GM23248 (cell line): ENCODE data around the gene PSD. TPM values are rescaled to one million over a fixed set of nuclear protein-coding genes. Genes with fewer than 3 reads are reported as not detected.

Experiments
- DNase-seq: peaks from one replicate; pipeline ENCODE4 v3.0.0-alpha.2; 2015
- H2AFZ ChIP-seq: fragments of 200-600 bp; sonication (generic); 2 replicates; pipeline ENCODE4 v1.6.1; 2016; ENCODE audit warnings: antibody characterized with exemption
- H3F3A ChIP-seq: fragments of 200-600 bp; sonication (generic); 2 replicates; pipeline ENCODE4 v1.6.1; 2016; ENCODE audit warnings: mild to moderate bottlenecking, antibody characterized with exemption, mixed run types; ENCODE audit not compliant: insufficient read depth
- H3K27ac ChIP-seq: fragments of 200-600 bp; sonication (generic); 2 replicates; pipeline ENCODE4 v1.5.1; 2016; ENCODE audit warnings: mild to moderate bottlenecking
- H3K27me3 ChIP-seq: fragments of 200-600 bp; sonication (generic); replicated peaks from 2 replicates; pipeline ENCODE4 v1.6.1; 2016; ENCODE audit warnings: mild to moderate bottlenecking; ENCODE audit not compliant: insufficient read depth
- H3K36me3 ChIP-seq: fragments of 200-600 bp; sonication (generic); 2 replicates; pipeline ENCODE4 v1.6.1; 2016; ENCODE audit warnings: low read depth, mild to moderate bottlenecking
- H3K4me1 ChIP-seq: fragments of 200-600 bp; sonication (generic); 2 replicates; pipeline ENCODE4 v1.6.1; 2016; ENCODE audit warnings: mild to moderate bottlenecking; ENCODE audit not compliant: insufficient read depth
- H3K4me2 ChIP-seq: fragments of 200-600 bp; sonication (generic); one replicate; pipeline ENCODE4 v1.6.1; 2016; ENCODE audit warnings: mild to moderate bottlenecking; ENCODE audit not compliant: unreplicated experiment
- H3K4me3 ChIP-seq: fragments of 200-600 bp; sonication (generic); 2 replicates; pipeline ENCODE4 v1.5.1; 2016; ENCODE audit warnings: mild to moderate bottlenecking
- H3K79me2 ChIP-seq: fragments of 200-600 bp; sonication (generic); 2 replicates; pipeline ENCODE4 v1.6.1; 2016; ENCODE audit warnings: mild to moderate bottlenecking; ENCODE audit not compliant: insufficient read depth
- H3K9ac ChIP-seq: fragments of 200-600 bp; sonication (generic); 2 replicates; pipeline ENCODE4 v1.6.1; 2016; ENCODE audit warnings: mild to moderate bottlenecking
- H3K9me2 ChIP-seq: fragments of 200-600 bp; sonication (generic); 2 replicates; pipeline ENCODE4 v1.6.1; 2016; ENCODE audit warnings: mixed run types, mild to moderate bottlenecking, moderate library complexity; ENCODE audit not compliant: insufficient read depth
- H3K9me3 ChIP-seq: fragments of 200-600 bp; sonication (generic); one replicate; pipeline ENCODE4 v1.6.1; 2017; ENCODE audit warnings: low read depth
- H4K20me1 ChIP-seq: fragments of 200-600 bp; sonication (generic); 2 replicates; pipeline ENCODE4 v1.6.0; 2016; ENCODE audit not compliant: insufficient read depth
- EZH2 ChIP-seq: fragments of 200-600 bp; sonication (generic); IDR thresholded peaks from 2 replicates; pipeline ENCODE4 v1.6.1; 2018; ENCODE audit warnings: antibody characterized with exemption, mild to moderate bottlenecking; ENCODE audit not compliant: insufficient read depth, poor library complexity, severe bottlenecking
- EZH2phosphoT487 ChIP-seq: fragments of 200-600 bp; sonication (generic); IDR thresholded peaks from 2 replicates; pipeline ENCODE4 v1.6.1; 2018; ENCODE audit warnings: antibody characterized with exemption, moderate library complexity, mild to moderate bottlenecking, low read depth; ENCODE audit not compliant: insufficient read depth
- WGBS, 2 experiments: methylation state at CpG; one replicate each; pipeline ENCODE4 v1.1.6; 2015 to 2017; ENCODE audit warnings: low lambda C conversion rate in 2 of 2, low coverage in 1 of 2; ENCODE audit errors: missing lambda C conversion rate in 2 of 2; 5-methylcytosine and 5-hydroxymethylcytosine counted together
- in situ Hi-C: fragments of 300-500 bp; cut with MboI; formaldehyde crosslinking; loops from 2 replicates; pipeline ENCODE4 v1.15.0; 2020
- polyA plus RNA-seq: library from polyadenylated mRNA; unstranded; fragments of >200 nt; fragmentation: Nextera tagmentation; extraction: Ambion mirVana; gene quantifications from 2 replicates; pipeline ENCODE4 v1.2.1, GENCODE V29; 2016
- total RNA-seq: library from RNA; depleted of rRNA; stranded (reverse); fragments of >200 nt; shearing (Covaris generic); gene quantifications from 2 replicates; pipeline ENCODE4 v1.2.3, GENCODE V29; 2014

The PSD gene
- total and polyA plus RNA-seq, 2 experiments from 2014 or later = 1.8 to 11.3 TPM

- in situ Hi-C loops = no loop called here
- H3K79me2 ChIP-seq = no peaks in the 10 kb centered on the region
- no peak overlapping the region for H3K4me3 ChIP-seq
- H3K4me1 ChIP-seq = no peaks in the 10 kb centered on the region
- H4K20me1 ChIP-seq = no peaks in the 10 kb centered on the region
- TF ChIP-seq EZH2 = no peak
- TF ChIP-seq EZH2phosphoT487 = no peak
- H3K4me2 ChIP-seq = no peak overlapping the region
- H2AFZ ChIP-seq = no peak overlapping the region
- H3F3A ChIP-seq = 0 out of 2 replicates have a peak, but pooled peaks cover 6% of the 10 kb centered on the region
- no peaks in the 10 kb centered on the region for H3K36me3 ChIP-seq
- no peaks in the 10 kb centered on the region for H3K9me2 ChIP-seq
- H3K27ac ChIP-seq = no peak overlapping the region
- no peak for DNase-seq
- no peaks in the 10 kb centered on the region for H3K27me3 ChIP-seq
- WGBS, 2 experiments = 91 to 92% methylated on average over 10 of the region's 10 CpGs
- no peak overlapping the region for H3K9ac ChIP-seq
- H3K9me3 ChIP-seq = no peaks in the 10 kb centered on the region
Measured at GRCh38 chr10:102463983-102464382, 45.4 kb upstream of the PSD start.

GRCh38 chr10:102462512-102463054 is 44.0 kb upstream of the PSD start:
- Histone ChIP-seq H3K4me1 (no peaks in the 10 kb centered on the region), H3K79me2 (no peaks in the 10 kb centered on the region), H3F3A (0 out of 2 replicates have a peak, but pooled peaks cover 6% of the 10 kb centered on the region), H2AFZ (peak overlapping the region; percentile 77), H3K4me2 (peak overlapping the region; percentile 53), H4K20me1 (no peaks in the 10 kb centered on the region), H3K9me2 (no peaks in the 10 kb centered on the region), H3K27me3 (no peaks in the 10 kb centered on the region), H3K9me3 (no peaks in the 10 kb centered on the region), H3K36me3 (no peaks in the 10 kb centered on the region), H3K9ac (peak overlapping the region; percentile 38; the same call in 1 of the 2 replicates), H3K27ac (no peak overlapping the region), H3K4me3 (peak overlapping the region; percentile 47; the same call in 1 of the 2 replicates)
- no peak for TF ChIP-seq EZH2phosphoT487
- no peak for TF ChIP-seq EZH2
- 66 to 70% methylated on average over 6 of the region's 6 CpGs for WGBS, 2 experiments
- in situ Hi-C loops = no loop called here
- no peak for DNase-seq

GRCh38 chr10:102461187-102462054 is 42.8 kb upstream of the PSD start:
- TF ChIP-seq EZH2 (no peak), EZH2phosphoT487 (no peak)
- Histone ChIP-seq H3K9ac (peak overlapping the region; percentile 52), H3K27me3 (no peaks in the 10 kb centered on the region), H3K4me3 (peak overlapping the region; percentile 70), H3K4me1 (no peaks in the 10 kb centered on the region), H3F3A (0 out of 2 replicates have a peak, but pooled peaks cover 6% of the 10 kb centered on the region), H3K36me3 (no peaks in the 10 kb centered on the region), H3K79me2 (no peaks in the 10 kb centered on the region), H3K9me3 (no peaks in the 10 kb centered on the region), H3K4me2 (peak overlapping the region; percentile 84), H3K9me2 (no peaks in the 10 kb centered on the region), H4K20me1 (no peaks in the 10 kb centered on the region), H3K27ac (no peak overlapping the region), H2AFZ (peak overlapping the region; percentile 80)
- WGBS, 2 experiments = 18 to 23% methylated on average over 40 to 54 of the region's 54 CpGs
- in situ Hi-C loops = no loop called here
- DNase-seq = peak; percentile 81

GRCh38 chr10:102460836-102461186 is 42.2 kb upstream of the PSD start:
- Histone ChIP-seq H3K4me2 (peak overlapping the region; percentile 84), H3K9me3 (no peaks in the 10 kb centered on the region), H3K27ac (no peak overlapping the region), H3K79me2 (no peaks in the 10 kb centered on the region), H3K4me3 (peak overlapping the region; percentile 70), H3K9me2 (no peaks in the 10 kb centered on the region), H3K9ac (peak overlapping the region; percentile 52), H3K36me3 (no peaks in the 10 kb centered on the region), H3K4me1 (peaks cover 5% of the 10 kb centered on the region), H3F3A (0 out of 2 replicates have a peak, but pooled peaks cover 6% of the 10 kb centered on the region), H3K27me3 (no peaks in the 10 kb centered on the region), H2AFZ (peak overlapping the region; percentile 80), H4K20me1 (no peaks in the 10 kb centered on the region)
- in situ Hi-C loops = no loop called here
- no peak for DNase-seq
- TF ChIP-seq EZH2phosphoT487 (no peak), EZH2 (no peak)
- WGBS, 2 experiments = 41 to 42% methylated on average over 8 of the region's 8 CpGs
